ENCODE measurements around the gene SIX5.

- TF ChIP-seq CTCF (conservative IDR thresholded peaks at IDR 0.05; ENCODE audit: low read depth, low read length) (no peak), EZH2 (IDR thresholded peaks at IDR 0.05; ENCODE audit: borderline replicate concordance, low read depth, low read length, poor library complexity, severe bottlenecking) (no peak)
Observed at GRCh38 chr19:45789035-45789786, 20.2 kb upstream of the SIX5 start.

Data from A673 (cell line).